HG03457 (cell line): ENCODE results near the gene PITX1.
"Not testable (repeated sequence)": the region's sequence is repeated elsewhere in the genome, so short reads cannot be mapped to it uniquely, and the experiment has no call there.

Source experiments
- ATAC-seq: cut with Tn5 transposase; IDR thresholded peaks from one replicate; pipeline ENCODE4 v1.9.1; 2021; ENCODE audit warnings: moderate number of reproducible peaks; ENCODE audit not compliant: unreplicated experiment

Gene PITX1

GRCh38 chr5:135011355-135012032, 22.5 kb downstream of the PITX1 start:
- no peak for ATAC-seq

GRCh38 chr5:135010502-135011354, 23.3 kb downstream of the PITX1 start:
- no peak for ATAC-seq

GRCh38 chr5:135009736-135010501, 24.1 kb downstream of the PITX1 start:
- no peak for ATAC-seq

- ATAC-seq = no peak
Measured at GRCh38 chr5:135008981-135009735, 24.9 kb downstream of the PITX1 start.

- no peak for ATAC-seq
Measured at GRCh38 chr5:135008556-135008955, 25.5 kb downstream of the PITX1 start.

- no peak for ATAC-seq
Measured at GRCh38 chr5:135007749-135008363, 26.2 kb downstream of the PITX1 start.

- no peak for ATAC-seq
Measured at GRCh38 chr5:135007305-135007704, 26.7 kb downstream of the PITX1 start.

GRCh38 chr5:135005076-135005475, 29.0 kb downstream of the PITX1 start:
- ATAC-seq = no peak

- ATAC-seq = no peak
Measured at GRCh38 chr5:135004376-135004775, 29.7 kb downstream of the PITX1 start.

- ATAC-seq = not testable (repeated sequence)
Measured at GRCh38 chr5:134998068-134998467, 36.0 kb downstream of the PITX1 start.

GRCh38 chr5:134997015-134997414, 37.0 kb downstream of the PITX1 start:
- ATAC-seq = no peak

- no peak for ATAC-seq
Measured at GRCh38 chr5:134995850-134996402, 38.1 kb downstream of the PITX1 start.

GRCh38 chr5:134994560-134995156, 39.4 kb downstream of the PITX1 start:
- ATAC-seq = no peak

GRCh38 chr5:134993161-134993560, 40.9 kb downstream of the PITX1 start:
- no peak for ATAC-seq

- ATAC-seq = no peak
Measured at GRCh38 chr5:134992148-134992547, 41.9 kb downstream of the PITX1 start.

GRCh38 chr5:134990183-134990582, 43.8 kb downstream of the PITX1 start:
- ATAC-seq = not testable (repeated sequence)

- no peak for ATAC-seq
Measured at GRCh38 chr5:134989266-134989830, 44.7 kb downstream of the PITX1 start.

GRCh38 chr5:134982230-134982629, 51.8 kb downstream of the PITX1 start:
- no peak for ATAC-seq

GRCh38 chr5:134979416-134979815, 54.6 kb downstream of the PITX1 start:
- no peak for ATAC-seq
